DOHH2 (cell line): ENCODE measurements around the gene DMD.
"Not testable (repeated sequence)": the region's sequence is repeated elsewhere in the genome, so short reads cannot be mapped to it uniquely, and the experiment has no call there.

Experiments
- H3F3A ChIP-seq: fragments of 200-600 bp; sonication (generic), shearing (Covaris generic); 2 replicates; pipeline ENCODE4 v1.6.0; 2016; ENCODE audit warnings: antibody characterized with exemption, mild to moderate bottlenecking; ENCODE audit not compliant: control insufficient read depth, insufficient read depth
- H3K27ac ChIP-seq: fragments of 200-600 bp; sonication (generic); 2 replicates; pipeline ENCODE4 v1.5.1; 2014; ENCODE audit warnings: low read depth, mild to moderate bottlenecking, low read length, moderate library complexity
- H3K27me3 ChIP-seq: fragments of 200-600 bp; sonication (generic); 2 replicates; pipeline ENCODE4 v1.6.1; 2014; ENCODE audit warnings: mild to moderate bottlenecking, low read length, mixed read lengths; ENCODE audit not compliant: control insufficient read depth
- H3K36me3 ChIP-seq: fragments of 200-600 bp; sonication (generic); 2 replicates; pipeline ENCODE4 v1.6.1; 2014; ENCODE audit warnings: mild to moderate bottlenecking, low read length, moderate library complexity, mixed read lengths; ENCODE audit not compliant: control insufficient read depth
- H3K4me1 ChIP-seq: fragments of 200-600 bp; sonication (generic); 2 replicates; pipeline ENCODE4 v1.6.1; 2014; ENCODE audit warnings: mild to moderate bottlenecking, low read length, mixed read lengths; ENCODE audit not compliant: control insufficient read depth
- H3K4me2 ChIP-seq: fragments of 200-600 bp; sonication (generic); 2 replicates; pipeline ENCODE4 v1.6.0; 2014; ENCODE audit warnings: mild to moderate bottlenecking, low read length, moderate library complexity
- H3K4me3 ChIP-seq: fragments of 200-600 bp; sonication (generic); 2 replicates; pipeline ENCODE4 v1.5.1; 2014; ENCODE audit warnings: mild to moderate bottlenecking, low read length, mixed read lengths
- H3K79me2 ChIP-seq: fragments of 200-600 bp; sonication (generic); 2 replicates; pipeline ENCODE4 v1.6.1; 2014; ENCODE audit warnings: mild to moderate bottlenecking, low read length, mixed read lengths; ENCODE audit not compliant: control insufficient read depth
- H3K9me2 ChIP-seq: fragments of 200-600 bp; sonication (generic); replicated peaks from 2 replicates; pipeline ENCODE4 v1.6.1; 2014; ENCODE audit warnings: mild to moderate bottlenecking, low read length, mixed read lengths; ENCODE audit not compliant: control insufficient read depth
- H3K9me3 ChIP-seq: fragments of 200-600 bp; sonication (generic); 2 replicates; pipeline ENCODE4 v1.6.1; 2014; ENCODE audit warnings: antibody characterized with exemption, low read length, mixed read lengths; ENCODE audit not compliant: control insufficient read depth, insufficient read depth
- H4K20me1 ChIP-seq: fragments of 200-600 bp; sonication (generic); 2 replicates; pipeline ENCODE4 v1.6.0; 2014; ENCODE audit warnings: low read depth, mild to moderate bottlenecking, antibody characterized with exemption, low read length, moderate library complexity; ENCODE audit not compliant: control insufficient read depth, insufficient read depth
- CTCF ChIP-seq: fragments of 200-600 bp; sonication (generic); IDR thresholded peaks from one replicate; pipeline ENCODE4 v1.5.1; 2014; ENCODE audit warnings: antibody characterized with exemption, mild to moderate bottlenecking, low read depth, low read length; ENCODE audit not compliant: poor library complexity, severe bottlenecking
- EZH2phosphoT487 ChIP-seq: fragments of 200-600 bp; sonication (generic); IDR thresholded peaks from 2 replicates; pipeline ENCODE4 v1.6.1; 2017; ENCODE audit warnings: borderline replicate concordance, mild to moderate bottlenecking, antibody characterized with exemption, low read length, moderate library complexity, mixed read lengths

Gene DMD

DNA sequence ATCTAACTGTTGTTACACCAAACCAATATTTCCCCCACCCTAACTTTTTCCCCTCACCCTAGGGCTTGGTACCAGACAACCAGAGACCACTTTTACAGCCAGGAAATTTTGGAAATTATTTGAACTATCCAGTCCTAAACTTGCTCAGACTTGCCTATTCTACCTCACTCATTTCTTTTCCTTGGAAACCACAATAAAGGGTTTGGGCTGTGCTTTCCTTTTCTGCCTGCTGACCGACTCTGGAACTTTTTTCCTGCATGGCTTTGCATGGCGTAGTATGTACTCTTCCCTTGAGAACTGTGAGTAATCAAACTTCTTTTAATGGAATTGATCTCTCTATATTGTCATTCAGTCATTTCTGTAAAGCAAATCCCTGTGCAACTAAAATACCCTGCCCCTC, 1623.0 kb downstream of the DMD start:
- H3K79me2 ChIP-seq: no peaks in the 10 kb centered on the region
- TF ChIP-seq CTCF (no peak), EZH2phosphoT487 (no peak)
- no peaks in the 10 kb centered on the region for H4K20me1 ChIP-seq
- H3K36me3 ChIP-seq: no peaks in the 10 kb centered on the region
- no peak overlapping the region for H3K4me3 ChIP-seq
- no peak overlapping the region for H3K4me2 ChIP-seq
- no peaks in the 10 kb centered on the region for H3K4me1 ChIP-seq
- H3K27me3 ChIP-seq: no peaks in the 10 kb centered on the region
- H3K9me2 ChIP-seq: no peaks in the 10 kb centered on the region
- H3K27ac ChIP-seq: no peak overlapping the region
- no peaks in the 10 kb centered on the region for H3K9me3 ChIP-seq
- H3F3A ChIP-seq: no peaks in the 10 kb centered on the region

DNA sequence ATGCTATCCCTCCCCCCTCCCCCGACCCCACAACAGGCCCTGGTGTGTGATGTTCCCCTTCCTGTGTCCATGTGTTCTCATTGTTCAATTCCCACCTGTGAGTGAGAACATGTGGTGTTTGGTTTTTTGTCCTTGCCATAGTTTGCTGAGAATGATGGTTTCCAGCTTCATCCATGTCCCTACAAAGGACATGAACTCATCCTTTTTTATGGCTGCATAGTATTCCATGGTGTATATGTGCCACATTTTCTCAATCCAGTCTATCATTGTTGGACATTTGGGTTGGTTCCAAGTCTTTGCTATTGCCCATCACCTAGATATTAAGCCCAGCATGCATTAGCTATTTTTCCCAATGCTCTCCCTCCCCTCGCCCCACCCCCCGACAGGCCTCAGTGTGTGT, 1627.5 kb downstream of the DMD start:
- H3K36me3 ChIP-seq, H3K9me3 ChIP-seq, H3F3A ChIP-seq, H3K9me2 ChIP-seq, H3K4me1 ChIP-seq, H3K27me3 ChIP-seq, H3K4me2 ChIP-seq, H4K20me1 ChIP-seq, H3K27ac ChIP-seq, H3K79me2 ChIP-seq, H3K4me3 ChIP-seq: not testable (repeated sequence)

DNA sequence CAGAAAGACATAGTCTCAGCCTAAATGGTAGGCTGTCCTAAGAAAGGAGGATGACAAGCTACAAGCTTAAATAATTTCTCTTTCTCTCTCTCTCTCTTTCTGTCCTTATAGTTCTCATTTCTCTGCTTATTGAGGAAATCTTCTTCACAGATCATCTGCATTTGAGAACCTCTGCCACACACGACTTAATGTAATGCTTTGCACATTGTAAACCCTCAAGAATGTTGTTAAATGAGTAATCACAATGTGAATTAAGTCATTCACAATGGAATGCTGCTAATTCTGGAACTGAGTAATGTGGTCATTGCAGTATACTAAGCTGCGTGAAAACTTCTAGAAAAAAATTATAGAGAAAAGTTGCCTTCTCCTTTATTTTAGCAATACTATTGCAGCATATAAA, 1630.6 kb downstream of the DMD start:
- no peak overlapping the region for H3K4me2 ChIP-seq
- no peaks in the 10 kb centered on the region for H3K27me3 ChIP-seq

DNA sequence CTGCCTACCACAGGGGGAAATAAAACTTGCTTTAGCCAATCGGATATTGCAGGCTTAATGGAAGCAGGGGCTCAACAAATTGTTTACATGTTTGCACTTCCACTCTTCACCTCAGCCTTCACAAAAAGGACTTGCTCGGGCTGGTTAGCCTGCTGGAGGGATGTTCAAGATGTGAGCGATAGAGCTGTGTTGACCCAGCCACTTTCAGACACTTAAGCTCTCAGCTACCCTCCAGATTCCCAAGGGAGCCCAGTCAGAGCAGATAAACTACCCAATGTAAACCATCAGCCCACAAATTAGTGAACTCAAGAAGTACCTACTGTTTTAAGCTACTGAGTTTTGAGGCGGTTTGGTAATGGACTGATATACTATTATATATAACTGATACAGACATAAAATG, 1631.1 kb downstream of the DMD start:
- no peaks in the 10 kb centered on the region for H3F3A ChIP-seq
- H3K79me2 ChIP-seq: no peaks in the 10 kb centered on the region
- no peak overlapping the region for H3K27ac ChIP-seq
- H3K4me3 ChIP-seq: no peak overlapping the region
- TF ChIP-seq EZH2phosphoT487 (no peak), CTCF (no peak)
- no peak overlapping the region for H3K4me2 ChIP-seq
- no peaks in the 10 kb centered on the region for H3K9me3 ChIP-seq
- no peaks in the 10 kb centered on the region for H3K27me3 ChIP-seq
- H4K20me1 ChIP-seq: no peaks in the 10 kb centered on the region
- no peaks in the 10 kb centered on the region for H3K9me2 ChIP-seq
- H3K36me3 ChIP-seq: no peaks in the 10 kb centered on the region
- H3K4me1 ChIP-seq: no peaks in the 10 kb centered on the region

More for the DNA sequence above, 1630.6 kb downstream of the DMD start:
- no peaks in the 10 kb centered on the region for H3K9me2 ChIP-seq
- TF ChIP-seq CTCF: no peak
- no peaks in the 10 kb centered on the region for H3K4me1 ChIP-seq
- H3K4me3 ChIP-seq: no peak overlapping the region
- H3K36me3 ChIP-seq: no peaks in the 10 kb centered on the region
- no peaks in the 10 kb centered on the region for H3K9me3 ChIP-seq
- H3K27ac ChIP-seq: no peak overlapping the region
- no peaks in the 10 kb centered on the region for H4K20me1 ChIP-seq
- H3K79me2 ChIP-seq: no peaks in the 10 kb centered on the region
- no peaks in the 10 kb centered on the region for H3F3A ChIP-seq
